GM23248 (cell line): ENCODE measurements around the gene TTC8.

Experiments used
- EZH2 ChIP-seq: fragments of 200-600 bp; sonication (generic); IDR thresholded peaks from 2 replicates; pipeline ENCODE4 v1.6.1; 2018; ENCODE audit warnings: antibody characterized with exemption, mild to moderate bottlenecking; ENCODE audit not compliant: insufficient read depth, poor library complexity, severe bottlenecking
- EZH2phosphoT487 ChIP-seq: fragments of 200-600 bp; sonication (generic); IDR thresholded peaks from 2 replicates; pipeline ENCODE4 v1.6.1; 2018; ENCODE audit warnings: antibody characterized with exemption, moderate library complexity, mild to moderate bottlenecking, low read depth; ENCODE audit not compliant: insufficient read depth

DNA sequence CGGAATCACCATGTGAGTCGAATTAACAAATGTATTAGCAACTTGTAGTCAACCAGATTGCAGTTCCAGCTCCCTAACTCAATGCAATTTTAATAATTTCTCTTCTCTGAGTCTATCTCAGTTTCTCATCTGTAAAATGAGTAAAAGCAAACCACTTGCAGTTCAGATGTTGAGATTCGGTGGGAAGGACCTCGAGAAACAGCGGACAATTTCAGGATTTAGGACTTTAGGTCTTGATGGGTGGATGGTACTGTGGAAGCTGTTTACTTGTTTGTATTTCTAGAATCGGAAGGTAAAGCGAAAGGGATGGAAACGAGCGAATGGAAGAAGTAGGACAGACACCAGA is 510 bp upstream of the TTC8 start:
- TF ChIP-seq EZH2 (no peak), EZH2phosphoT487 (no peak)
